Activated gamma-delta T cell treated with Interleukin-2 at 50 U/mL for 16 hours (primary cell): Measurements from ENCODE around the gene MAGEC2.

Source experiments
- DNase-seq: peaks from one replicate; pipeline ENCODE4 v3.0.0-alpha.2; 2020

Gene MAGEC2

GRCh38 chrX:142204522-142205433, at the start of gene MAGEC2:
Gene MAGEC2, minus strand, starts transcription at chrX:142205290. Its CDS starts 1,303 bp downstream, at chrX:142203987.
- DNase-seq = no peak

- DNase-seq = no peak
Observed at GRCh38 chrX:142251680-142252079, 46.6 kb upstream of the MAGEC2 start.

- no peak for DNase-seq
Observed at GRCh38 chrX:142251202-142251601, 46.1 kb upstream of the MAGEC2 start.

GRCh38 chrX:142250502-142250901, 45.4 kb upstream of the MAGEC2 start:
- no peak for DNase-seq

GRCh38 chrX:142249721-142250120, 44.6 kb upstream of the MAGEC2 start:
- DNase-seq = no peak

- DNase-seq = no peak
Observed at GRCh38 chrX:142244568-142244967, 39.5 kb upstream of the MAGEC2 start.

GRCh38 chrX:142238536-142238935, 33.4 kb upstream of the MAGEC2 start:
- DNase-seq = no peak

- DNase-seq = no peak
Observed at GRCh38 chrX:142233400-142233799, 28.3 kb upstream of the MAGEC2 start.

GRCh38 chrX:142214081-142214480, 9.0 kb upstream of the MAGEC2 start:
- DNase-seq = no peak

GRCh38 chrX:142201113-142201512, 4.0 kb downstream of the MAGEC2 start:
- DNase-seq = no peak

GRCh38 chrX:142186103-142186502, 19.0 kb downstream of the MAGEC2 start:
- no peak for DNase-seq

GRCh38 chrX:142184756-142185602, 20.1 kb downstream of the MAGEC2 start:
- no peak for DNase-seq

- no peak for DNase-seq
Observed at GRCh38 chrX:142156567-142156966, 48.5 kb downstream of the MAGEC2 start.
